HG03045 (cell line): Measurements from ENCODE around the gene NCKAP5.

Source experiments
- ATAC-seq: cut with Tn5 transposase; IDR thresholded peaks from one replicate; pipeline ENCODE4 v1.9.1; 2021; ENCODE audit warnings: mild to moderate bottlenecking, moderate library complexity; ENCODE audit not compliant: unreplicated experiment

NCKAP5 gene

DNA sequence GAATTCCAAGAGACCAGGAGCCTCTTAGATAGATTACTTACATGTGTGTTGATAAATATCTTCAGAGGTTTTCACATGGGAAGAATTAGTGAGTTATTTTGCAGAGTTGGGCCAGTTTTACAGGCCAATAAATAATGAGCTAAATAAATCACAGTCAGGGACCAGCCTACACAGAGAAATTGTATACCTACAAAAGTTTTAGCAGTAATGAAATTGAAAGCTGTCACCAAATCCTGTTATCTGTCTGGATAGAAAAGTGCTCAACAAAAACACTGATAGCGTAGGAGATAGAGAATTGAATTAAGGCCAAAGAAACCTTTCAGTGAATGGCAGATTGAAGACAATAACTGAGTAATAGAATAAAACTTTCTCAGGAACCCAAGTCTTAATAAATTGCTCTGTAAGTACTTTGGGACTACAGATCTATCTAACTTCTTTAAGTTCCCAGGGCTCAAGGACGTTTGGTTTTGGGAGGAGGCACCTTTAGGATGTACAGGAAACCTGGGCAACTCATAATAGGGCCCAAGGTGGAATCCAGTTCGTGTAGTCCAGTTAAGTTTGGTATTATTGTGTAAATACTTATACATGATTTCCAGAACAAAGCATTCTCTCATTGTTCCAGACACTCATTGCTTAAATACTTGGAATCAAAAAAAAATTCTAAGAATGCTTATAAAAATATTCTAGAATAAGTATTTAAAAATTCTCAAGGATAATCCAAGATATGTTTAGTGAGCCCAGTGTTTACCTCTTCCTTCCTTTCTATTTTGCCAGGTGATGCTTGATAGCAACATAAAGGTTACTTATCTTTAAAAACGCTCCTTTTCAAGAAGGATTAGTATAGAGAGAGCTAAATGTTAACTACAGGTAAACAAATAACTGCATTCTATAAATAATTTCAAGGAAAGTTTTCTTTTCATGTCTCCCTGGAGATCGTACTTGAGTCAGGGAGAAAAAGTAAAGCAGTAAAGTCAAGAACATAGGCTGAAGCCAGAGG is 134.5 kb downstream of the NCKAP5 start:
- ATAC-seq: no peak

DNA sequence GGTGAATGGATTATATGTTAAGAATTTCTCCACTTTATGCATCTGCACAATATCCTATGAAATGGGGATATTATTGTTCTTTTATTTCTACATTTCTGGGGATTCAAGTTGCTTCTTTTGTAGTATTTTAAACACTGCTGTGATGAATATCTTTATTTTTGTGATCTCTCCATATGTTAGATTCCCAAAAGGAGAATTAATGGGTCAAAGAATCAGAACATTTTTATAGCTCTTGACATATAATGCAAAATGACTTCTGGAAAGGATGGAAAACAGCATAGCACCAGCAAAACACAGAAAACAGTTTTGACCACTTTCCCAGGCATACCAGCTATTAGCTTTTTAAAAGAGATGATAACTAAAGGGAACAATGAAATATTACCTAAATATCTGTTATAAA is 135.5 kb downstream of the NCKAP5 start:
- no peak for ATAC-seq

DNA sequence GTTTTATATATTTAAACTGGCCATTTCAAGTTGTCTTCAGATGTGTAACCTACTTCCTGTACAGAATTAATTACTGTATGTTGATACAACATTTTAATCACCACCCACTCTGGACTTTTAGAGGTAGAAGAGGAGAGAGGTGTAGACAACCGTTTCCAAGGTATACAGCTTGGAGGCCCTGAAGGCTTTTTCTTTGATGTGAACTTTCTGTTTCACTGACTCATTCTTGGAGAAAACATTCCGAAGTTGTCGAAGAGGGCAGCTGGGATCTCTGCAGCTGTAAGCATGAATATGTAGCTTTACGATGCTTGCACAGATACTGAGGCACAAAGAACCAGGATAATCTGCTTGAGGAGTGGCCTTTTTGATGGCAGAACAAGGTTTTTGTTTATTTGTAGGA is 137.0 kb downstream of the NCKAP5 start:
- ATAC-seq: no peak

DNA sequence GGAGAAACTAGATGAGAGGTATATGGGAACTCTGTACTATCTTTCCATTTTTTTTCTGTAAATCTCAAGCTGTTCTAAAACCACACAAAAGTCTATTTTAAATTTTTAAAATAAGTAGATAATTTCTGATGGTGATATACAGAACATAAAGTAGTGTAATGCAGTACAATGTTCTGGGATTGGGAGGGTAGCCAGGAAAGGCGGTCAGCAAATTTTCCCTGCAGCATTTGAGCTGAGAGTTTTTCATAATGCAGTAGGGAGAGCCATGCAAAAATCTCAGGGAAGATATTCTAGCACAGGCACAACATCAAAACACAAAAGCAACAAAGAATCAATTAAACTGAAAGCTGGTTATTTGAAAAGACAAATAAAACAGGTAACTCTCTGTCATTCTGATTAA is 141.5 kb downstream of the NCKAP5 start:
- ATAC-seq: no peak

DNA sequence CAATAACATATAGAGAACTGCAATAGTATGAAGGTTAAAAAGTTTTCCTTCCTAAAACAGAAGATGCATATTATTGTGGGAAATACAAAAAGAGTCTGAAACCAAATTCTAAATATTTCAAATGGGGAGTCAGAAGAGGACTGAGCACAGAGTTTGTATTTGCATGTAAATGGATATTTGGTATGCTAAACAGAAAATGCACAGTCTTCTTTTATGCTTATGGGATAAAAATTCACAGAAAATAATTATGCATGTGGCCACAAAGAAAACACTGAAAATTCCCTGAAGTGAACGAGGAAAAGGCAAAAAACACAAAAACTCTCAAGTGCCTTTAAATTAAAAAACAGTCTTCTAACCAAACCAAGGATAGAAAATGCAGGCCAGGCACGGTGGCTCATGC is 142.7 kb downstream of the NCKAP5 start:
- ATAC-seq: no peak

DNA sequence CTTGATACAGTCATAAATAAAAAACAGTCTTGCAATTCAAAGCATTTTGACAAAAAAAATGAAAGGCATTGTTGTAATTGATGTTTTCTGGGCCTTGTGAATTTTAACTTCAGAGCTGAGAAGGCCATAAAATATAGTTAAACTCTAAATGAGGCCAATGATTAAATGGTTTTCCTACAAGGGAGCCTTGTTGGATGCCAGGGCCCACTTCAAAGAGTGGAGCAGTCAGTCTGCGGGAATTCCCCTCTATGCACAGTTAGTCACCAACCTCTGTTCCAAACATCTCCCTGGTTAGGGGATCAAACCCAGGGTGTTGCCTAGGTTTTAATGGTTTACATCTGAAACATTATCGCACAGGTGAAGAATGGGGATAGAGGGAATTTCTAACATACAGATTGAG is 143.4 kb downstream of the NCKAP5 start:
- no peak for ATAC-seq

DNA sequence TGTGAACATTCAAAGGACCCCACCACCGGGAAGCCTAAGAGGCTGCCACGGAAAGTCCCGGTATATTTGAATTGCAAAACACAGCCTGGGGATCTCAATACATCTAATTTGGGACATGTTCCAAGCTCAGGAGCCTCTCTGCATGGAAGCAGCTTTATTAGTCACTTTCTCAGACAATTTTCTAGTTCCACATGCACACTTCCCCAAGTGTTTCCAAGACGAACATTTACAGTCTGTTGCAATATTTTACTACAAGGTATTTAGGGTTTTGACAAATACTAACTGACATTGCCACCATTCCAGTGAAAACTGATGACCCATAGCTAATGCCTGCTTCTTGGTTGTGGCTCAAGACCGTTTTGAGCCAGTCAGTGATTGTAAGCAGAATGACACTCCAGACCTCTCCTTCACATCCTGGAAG is 145.3 kb downstream of the NCKAP5 start:
- ATAC-seq: no peak

DNA sequence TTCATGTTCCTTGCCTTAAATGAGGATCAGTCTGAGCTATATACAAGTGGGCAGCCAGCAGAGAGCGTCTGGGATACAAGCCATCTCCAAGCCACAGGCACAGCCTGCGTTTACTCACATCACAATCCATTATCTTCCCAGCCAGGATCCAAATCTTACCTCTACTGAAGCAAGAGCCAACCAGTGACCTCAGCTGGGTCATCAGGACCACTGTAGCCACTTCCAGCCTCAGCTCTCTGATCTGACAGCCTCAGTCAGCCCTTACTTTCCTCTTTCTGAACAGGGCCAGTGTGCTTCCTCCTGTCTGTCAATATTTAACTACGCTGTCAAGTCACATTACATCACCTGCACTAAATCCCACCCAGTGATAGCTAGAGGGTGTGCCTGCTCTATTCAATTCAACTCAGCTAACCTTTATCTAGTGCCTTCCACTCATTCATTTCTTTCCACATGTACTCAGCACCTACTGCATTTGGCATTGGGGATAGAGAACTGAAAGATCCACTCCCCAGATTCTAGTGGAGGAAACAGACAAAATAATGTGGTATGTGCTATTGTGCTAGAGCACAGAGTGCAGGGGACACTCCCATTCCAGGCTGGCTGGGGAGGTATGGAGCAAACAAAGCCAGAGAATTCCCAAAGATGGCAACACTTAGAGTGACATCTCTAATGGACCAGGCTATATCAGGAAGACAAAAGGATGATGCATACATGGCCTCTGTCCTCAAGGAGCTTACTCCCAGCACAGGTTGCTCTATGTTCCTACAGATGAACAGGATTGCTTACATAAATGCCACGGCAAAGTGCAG is 146.5 kb downstream of the NCKAP5 start:
- ATAC-seq: peak; percentile 81

DNA sequence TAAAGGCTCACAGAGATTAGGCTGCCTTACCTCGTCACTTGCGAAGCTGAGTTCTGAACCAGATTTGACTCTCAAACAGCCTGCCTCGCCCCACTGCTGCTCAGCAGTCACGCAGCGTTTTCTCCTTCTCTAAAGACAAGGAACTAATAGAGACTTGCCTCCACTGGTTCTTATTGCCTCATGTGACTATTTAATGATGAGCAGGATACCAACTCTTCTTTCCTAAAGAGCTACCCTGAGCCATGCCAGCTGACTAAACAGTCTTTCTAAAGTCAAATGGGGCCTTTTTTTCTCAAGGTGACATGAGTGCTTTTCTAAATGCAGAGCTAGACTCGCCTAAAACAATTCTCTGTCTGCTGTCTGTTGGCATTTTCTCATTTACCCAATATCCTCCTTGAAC is 147.5 kb downstream of the NCKAP5 start:
- ATAC-seq: no peak

DNA sequence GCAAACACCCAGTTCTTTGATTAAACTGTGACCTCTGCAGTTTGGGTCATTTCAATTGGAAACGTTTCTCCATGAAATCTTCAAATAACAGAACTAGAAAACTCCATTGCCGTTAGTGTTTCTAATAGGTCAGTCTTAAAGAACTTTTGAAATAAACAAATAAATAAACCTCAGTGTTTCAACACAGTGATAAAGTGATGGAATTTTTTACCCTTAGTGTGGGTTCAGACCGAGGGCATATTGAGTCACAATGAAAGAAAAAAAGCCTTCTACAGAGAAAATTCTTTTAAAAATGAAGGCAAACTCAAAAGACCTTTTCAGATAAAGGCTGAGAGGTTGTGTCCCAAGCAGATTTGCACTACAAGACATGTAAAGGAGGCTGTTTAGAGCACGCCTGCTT is 149.6 kb downstream of the NCKAP5 start:
- ATAC-seq: no peak

DNA sequence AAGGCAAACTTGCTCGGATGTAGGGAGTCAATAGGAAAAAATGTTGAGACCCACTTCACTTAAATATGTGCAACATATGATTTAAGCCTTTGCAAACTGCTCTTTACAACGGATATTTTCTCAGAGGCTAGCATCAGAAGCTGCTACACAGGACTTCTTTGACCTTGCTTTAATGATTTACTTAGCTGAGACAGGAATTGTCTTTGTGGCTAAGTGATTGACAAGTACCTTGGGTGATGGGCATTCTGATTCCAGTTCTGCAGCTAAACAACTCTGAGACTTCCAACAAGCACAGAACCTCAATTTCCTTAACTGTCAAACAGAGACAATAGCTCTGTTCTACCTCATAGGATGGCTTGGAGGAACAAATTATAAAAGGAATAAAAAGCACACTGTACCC is 150.2 kb downstream of the NCKAP5 start:
- ATAC-seq: no peak

DNA sequence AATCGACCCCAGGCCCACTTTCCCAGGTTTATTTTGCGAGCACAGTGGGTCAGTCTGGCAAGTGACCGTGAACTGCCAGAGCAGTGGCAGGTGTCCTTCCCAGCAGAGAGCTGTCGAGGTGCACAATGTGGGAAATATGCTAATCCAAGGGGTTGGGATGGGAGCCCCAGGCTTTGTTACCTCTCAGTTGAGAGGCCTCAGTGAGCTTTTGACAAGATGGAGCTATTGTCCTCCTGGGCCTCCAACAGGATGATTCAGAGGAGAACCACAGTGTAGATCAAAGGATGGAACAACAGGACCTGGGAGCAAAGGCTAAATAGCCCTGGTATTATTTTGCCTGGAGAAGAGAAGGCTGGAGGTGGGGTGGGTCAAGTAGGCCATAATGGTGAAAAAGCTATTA is 150.8 kb downstream of the NCKAP5 start:
- ATAC-seq: no peak

DNA sequence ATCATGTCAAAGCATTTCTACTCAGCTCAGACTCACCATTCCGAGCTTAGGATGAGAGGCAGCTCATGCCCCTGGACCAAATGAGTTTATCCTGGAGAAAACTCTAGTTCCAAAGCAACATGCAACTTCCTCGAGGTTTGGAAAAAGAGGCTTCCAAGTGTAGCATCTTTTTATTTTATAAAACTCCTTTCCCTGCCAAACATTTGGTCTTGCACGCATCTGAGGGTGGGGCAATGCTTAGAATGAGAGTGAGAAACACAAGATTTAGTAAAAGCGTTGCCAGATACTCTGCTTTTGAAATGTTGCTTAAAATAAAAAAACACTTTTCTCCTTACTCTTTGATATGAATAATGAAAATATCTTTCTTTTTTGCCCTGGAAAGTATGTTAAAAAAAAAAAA is 151.5 kb downstream of the NCKAP5 start:
- ATAC-seq: no peak

DNA sequence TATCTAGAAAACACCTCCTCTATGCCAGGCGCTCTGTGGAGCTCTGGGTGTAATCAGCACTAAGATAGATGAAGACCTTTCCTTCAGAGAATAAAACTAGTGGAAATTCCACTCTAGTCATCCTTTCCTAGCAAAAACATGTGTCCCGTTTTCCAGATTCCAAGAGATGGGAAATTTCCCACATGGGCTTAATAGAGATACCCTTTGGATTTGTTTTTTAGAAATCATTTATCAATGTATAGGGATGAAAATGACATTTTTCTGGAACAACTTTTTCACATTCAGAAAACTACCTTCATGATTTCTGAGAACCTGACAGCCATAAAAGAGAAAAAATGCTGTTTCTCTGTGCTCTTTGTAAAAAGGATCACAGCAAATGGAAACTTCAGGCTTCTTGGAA is 152.1 kb downstream of the NCKAP5 start:
- ATAC-seq: no peak

DNA sequence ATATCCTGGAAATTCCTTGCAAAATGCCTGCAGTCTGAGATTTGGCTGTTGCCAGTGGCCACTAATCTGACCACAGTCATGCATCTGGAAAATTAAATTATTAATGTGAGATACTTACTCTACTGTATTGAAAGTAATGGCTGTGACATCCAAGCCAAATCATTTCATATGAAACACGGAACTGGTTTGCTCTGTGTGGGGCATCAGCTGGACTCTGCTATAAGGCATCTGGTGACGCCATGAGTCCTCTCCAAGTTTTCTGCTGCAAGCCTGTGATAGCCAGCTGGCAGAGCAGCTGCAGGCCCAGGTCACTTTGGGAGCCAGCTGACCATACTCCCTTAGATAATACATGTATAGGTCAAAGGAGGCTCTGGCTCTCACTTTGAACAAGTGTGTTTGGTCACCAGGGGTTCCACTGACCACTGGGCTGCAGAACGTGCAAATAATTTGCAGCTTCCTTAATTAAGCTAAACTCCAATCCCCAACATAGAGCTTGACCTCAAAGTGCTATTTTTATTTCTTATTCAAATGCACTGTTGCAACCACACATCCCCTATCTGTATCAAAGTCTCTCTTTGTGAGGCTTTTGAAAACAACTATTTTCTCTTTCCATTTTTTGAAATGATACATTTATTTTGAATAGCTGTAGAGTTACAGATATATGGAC is 152.9 kb downstream of the NCKAP5 start:
- no peak for ATAC-seq

DNA sequence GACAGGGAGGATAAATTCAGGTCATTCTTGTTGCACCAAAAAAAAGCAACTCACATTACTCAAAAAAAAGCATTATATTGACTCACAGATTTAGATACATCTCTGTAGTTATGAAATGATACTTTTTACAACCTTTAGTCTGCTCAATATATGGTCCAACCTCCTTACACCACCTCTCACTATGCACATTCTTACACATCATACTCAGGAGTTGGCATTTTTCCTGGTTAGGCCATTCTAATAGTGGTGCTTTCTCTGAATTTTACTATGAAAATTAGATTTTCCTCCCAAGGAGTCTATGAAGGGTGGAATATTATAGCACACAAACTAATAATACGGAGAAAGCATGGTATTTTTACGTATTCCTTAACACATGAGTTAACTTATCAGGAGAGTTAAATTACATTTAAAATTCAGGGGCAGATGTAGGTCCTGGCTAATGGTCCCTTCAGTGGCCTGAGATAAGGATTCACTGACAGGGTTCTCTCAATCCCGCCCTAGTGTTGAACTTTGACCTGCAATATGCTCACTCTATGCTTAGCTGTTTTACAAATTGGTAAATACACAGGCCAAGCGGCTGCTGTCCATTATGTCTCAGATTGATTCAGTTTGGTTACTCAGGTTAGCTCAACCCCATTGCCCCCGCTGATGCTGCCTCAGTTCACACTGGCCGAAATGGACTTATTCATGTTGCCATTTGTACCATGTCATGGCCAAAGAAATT is 153.6 kb downstream of the NCKAP5 start:
- no peak for ATAC-seq

DNA sequence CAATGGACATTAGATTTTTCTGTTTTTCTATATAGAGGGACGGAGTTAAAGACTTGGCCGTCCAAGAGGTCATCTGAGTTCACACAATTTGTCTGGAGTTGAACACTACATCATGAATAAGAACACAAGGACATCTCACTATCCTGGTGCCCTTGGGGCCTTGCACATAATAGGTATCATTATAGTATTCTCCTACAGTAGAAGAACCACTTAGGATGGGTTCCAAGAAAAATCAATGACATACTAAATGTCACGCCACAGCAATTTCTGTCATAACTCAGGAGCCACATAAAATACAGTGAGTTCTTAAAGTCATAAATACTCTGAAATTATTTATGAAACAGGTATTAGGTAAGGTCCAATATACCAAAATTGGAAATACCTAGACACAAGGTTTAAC is 154.4 kb downstream of the NCKAP5 start:
- ATAC-seq: no peak

DNA sequence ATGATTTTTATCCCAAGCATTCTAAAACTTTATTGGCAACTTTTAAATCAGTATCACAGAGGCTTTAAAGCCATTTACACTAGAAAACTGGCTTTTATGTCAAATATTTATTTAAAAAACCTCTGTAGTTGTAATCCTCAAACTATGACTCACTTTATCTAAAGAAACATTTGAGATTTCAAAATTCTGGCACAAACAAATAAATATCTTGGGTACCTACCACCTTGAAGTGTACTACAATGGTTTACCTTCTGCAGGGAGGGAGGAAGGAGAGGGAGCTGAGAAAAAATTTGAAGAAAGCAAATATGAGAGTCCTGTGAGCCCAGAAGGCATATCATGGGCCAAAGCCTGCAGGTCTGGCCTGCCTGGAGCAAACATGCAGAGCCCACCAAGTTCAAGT is 155.6 kb downstream of the NCKAP5 start:
- ATAC-seq: no peak

DNA sequence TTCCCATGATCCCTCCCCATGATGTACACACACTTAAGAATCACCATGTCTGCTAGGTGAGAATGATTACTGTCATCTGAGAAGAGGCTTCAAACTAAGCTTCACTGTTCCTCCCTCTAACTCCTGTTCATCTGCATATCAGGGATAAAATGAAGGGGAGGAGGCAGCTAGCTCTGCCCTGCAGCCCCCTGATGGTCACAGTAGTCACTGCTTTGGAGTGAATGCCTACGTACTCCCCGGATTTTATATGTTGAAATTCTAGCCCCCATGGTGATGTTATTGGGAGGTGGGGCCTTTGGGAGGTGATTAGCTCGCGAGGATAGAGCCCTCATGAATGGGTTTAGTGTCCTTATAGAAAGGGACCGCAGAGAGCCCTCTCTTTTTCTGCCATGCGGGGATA is 156.4 kb downstream of the NCKAP5 start:
- no peak for ATAC-seq

DNA sequence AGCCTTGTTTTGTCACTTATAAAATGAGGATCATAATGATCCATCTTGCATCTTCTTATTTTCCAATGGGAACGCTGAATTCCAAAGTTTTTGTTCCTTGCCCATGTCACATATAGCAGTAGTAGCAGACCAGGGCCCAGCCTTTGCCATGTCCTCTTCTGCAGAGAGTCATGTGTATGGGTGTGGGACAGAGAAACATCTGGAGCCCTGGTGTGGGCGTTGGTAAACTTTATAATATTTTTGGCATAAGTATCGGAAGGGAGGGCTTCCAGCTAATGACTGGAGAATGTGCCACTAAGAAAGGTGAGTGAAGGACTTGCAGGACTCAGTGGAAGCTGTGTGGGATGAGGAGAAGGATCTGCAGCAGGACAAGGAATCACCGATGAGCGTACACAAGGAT is 157.2 kb downstream of the NCKAP5 start:
- ATAC-seq: no peak
